ENCODE results near the gene CD82. TPM values are rescaled to one million over a fixed set of nuclear protein-coding genes. Genes with fewer than 3 reads are reported as not detected.

Gene CD82
- total and polyA plus RNA-seq, 2 donors from 2014 or later, result 59.3 to 94.4 TPM

DNA sequence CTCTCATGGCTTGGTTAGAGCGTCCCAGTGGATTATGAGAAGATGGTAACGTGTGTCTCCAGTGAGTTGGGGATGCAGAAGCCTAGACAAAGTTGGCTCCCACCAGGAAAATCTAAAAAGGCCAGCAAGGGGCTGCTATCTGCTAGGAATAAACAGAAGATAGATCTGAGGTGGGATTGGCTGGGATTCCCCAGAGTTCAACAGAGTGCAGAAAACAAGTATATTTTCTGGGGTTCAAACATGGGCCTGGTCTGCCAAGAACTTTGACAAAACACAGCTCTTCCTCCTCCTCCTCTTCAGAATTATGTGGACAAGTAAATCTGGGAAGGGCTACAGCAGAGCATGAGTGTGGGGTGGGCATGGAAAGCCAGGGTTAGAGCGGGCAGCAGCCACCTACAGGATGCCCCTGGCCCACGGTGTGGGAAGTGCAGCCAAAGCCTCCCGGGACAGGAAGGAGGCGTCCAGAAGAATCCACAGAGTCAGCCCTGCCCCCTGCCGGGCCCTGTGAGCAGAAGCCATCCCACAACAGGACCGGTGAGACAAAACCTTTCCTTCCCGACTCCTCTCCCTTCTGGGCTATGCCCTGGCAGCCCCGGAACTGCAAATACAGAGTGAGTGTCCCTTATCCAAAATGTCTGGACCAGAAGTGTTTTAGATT lies 67.1 kb downstream of the CD82 start:
- Histone ChIP-seq H3K27ac (ENCODE audit: low read depth in 2 of 2, low read length in 2 of 2) (no peak overlapping the region), H3K4me3 (ENCODE audit: low read length in 3 of 3) (no peak overlapping the region), H3K27me3 (ENCODE audit: control insufficient read depth, insufficient read depth, low read length) (no peaks in the 10 kb centered on the region), H3K4me1 (ENCODE audit: control insufficient read depth in 2 of 3, insufficient read depth in 2 of 3, low read depth in 1 of 3, low read length in 3 of 3) (peaks cover 0 to 3% (median 0%) of the 10 kb centered on the region in 3 donors), H3K36me3 (ENCODE audit: control insufficient read depth in 2 of 3, insufficient read depth in 3 of 3, low read length in 3 of 3) (no peaks in the 10 kb centered on the region), H3K9ac (ENCODE audit: low read length in 3 of 3) (no peak overlapping the region), H3K9me3 (ENCODE audit: control insufficient read depth in 2 of 3, insufficient read depth in 1 of 3, low read length in 3 of 3) (no peaks in the 10 kb centered on the region)
- FAIRE-seq (no peak), DNase-seq (peak in 3 of 5 donors; percentile 26 to 53 (median 42))
- TF ChIP-seq, protein P1, sequence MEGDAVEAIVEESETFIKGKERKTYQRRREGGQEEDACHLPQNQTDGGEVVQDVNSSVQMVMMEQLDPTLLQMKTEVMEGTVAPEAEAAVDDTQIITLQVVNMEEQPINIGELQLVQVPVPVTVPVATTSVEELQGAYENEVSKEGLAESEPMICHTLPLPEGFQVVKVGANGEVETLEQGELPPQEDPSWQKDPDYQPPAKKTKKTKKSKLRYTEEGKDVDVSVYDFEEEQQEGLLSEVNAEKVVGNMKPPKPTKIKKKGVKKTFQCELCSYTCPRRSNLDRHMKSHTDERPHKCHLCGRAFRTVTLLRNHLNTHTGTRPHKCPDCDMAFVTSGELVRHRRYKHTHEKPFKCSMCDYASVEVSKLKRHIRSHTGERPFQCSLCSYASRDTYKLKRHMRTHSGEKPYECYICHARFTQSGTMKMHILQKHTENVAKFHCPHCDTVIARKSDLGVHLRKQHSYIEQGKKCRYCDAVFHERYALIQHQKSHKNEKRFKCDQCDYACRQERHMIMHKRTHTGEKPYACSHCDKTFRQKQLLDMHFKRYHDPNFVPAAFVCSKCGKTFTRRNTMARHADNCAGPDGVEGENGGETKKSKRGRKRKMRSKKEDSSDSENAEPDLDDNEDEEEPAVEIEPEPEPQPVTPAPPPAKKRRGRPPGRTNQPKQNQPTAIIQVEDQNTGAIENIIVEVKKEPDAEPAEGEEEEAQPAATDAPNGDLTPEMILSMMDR (IDR thresholded peaks at IDR 0.05; ENCODE audit: borderline replicate concordance, extremely low read depth, insufficient read depth), result peak; percentile 34
- intact Hi-C loops (cut with DNase I), result no loop called here

DNA sequence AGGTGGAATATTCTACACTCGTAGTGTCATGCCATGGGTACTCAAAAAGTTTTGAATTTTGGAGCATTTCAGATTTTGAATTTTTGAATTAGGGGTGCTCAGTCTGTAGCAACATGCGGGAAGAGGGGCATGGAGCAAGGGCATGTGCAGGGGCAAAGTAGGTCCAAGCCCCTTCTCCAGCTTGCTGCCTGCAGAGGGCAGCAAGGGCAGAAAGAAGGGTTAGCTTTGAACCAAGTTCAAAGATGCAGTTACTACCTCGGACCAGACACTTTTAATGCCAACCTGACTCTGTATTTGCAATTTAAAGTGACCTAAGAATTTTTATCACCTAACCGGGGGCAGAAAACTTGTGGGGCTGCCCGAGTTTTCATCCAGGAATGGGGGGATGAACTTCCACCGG lies 68.2 kb downstream of the CD82 start:
- peak in 2 of 5 donors; percentile 8 to 34 for DNase-seq
- Histone ChIP-seq H3K36me3 (ENCODE audit: control insufficient read depth in 2 of 3, insufficient read depth in 3 of 3, low read length in 3 of 3) (no peaks in the 10 kb centered on the region), H3K4me3 (ENCODE audit: low read length in 3 of 3) (no peak overlapping the region), H3K27me3 (ENCODE audit: control insufficient read depth, insufficient read depth, low read length) (no peaks in the 10 kb centered on the region), H3K27ac (ENCODE audit: low read depth in 2 of 2, low read length in 2 of 2) (no peak overlapping the region), H3K9ac (ENCODE audit: low read length in 3 of 3) (no peak overlapping the region), H3K9me3 (ENCODE audit: control insufficient read depth in 2 of 3, insufficient read depth in 1 of 3, low read length in 3 of 3) (no peaks in the 10 kb centered on the region), H3K4me1 (ENCODE audit: control insufficient read depth in 2 of 3, insufficient read depth in 2 of 3, low read depth in 1 of 3, low read length in 3 of 3) (peaks cover 0 to 3% (median 0%) of the 10 kb centered on the region in 3 donors)
- TF ChIP-seq, protein P1 (IDR thresholded peaks at IDR 0.05; ENCODE audit: borderline replicate concordance, extremely low read depth, insufficient read depth), result no peak
- no peak for FAIRE-seq
- intact Hi-C loops (cut with DNase I), result no loop called here

DNA sequence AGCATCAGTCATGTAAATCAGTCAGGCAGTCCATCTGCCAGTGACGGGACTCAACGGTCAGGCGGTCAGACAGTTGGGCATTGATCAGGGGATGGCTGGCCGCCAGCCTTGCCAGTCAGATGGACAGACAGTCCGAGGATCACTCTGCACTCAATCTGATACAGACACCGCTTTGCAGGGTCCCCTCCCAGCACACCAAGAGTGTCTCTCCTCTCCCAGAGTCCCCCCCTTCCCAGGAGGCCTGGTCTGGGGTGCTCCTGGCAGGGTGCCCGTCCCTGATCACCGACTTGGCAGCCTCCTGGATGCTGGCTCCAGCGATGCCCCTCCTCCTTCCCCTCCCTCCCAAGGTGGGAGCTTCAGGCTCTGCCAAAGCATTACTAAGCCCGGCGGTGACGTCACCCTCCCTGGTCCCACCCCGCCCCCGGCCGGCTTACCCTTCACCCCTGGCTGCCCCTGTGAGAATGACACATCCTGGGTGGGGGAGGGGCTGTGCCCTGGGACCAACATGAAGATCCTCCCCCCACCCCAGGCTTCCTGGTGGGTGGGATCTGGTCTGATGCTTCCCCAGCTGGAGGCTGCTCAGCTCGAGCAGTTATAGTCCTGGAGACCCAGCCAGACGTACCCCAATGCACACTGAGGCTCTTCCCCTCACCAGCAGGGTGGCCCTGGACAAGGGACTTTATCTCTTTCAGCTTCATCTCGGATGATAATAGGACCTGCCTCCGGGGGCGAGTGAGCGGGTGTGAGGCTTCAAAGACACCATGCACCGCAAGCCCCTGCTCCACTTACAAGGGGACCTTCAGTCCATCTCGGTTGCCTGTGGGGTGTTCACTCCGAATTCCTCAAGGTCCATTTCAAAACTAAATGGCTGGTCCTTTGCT lies 69.2 kb downstream of the CD82 start:
- intact Hi-C loops (cut with DNase I), result no loop called here
- peaks cover 0 to 3% (median 0%) of the 10 kb centered on the region in 3 donors for H3K4me1 ChIP-seq (ENCODE audit: control insufficient read depth in 2 of 3, insufficient read depth in 2 of 3, low read depth in 1 of 3, low read length in 3 of 3)
- no peaks in the 10 kb centered on the region for H3K36me3 ChIP-seq (ENCODE audit: control insufficient read depth in 2 of 3, insufficient read depth in 3 of 3, low read length in 3 of 3)
- no peaks in the 10 kb centered on the region for H3K27me3 ChIP-seq (ENCODE audit: control insufficient read depth, insufficient read depth, low read length)
- H3K4me3 ChIP-seq (ENCODE audit: low read length in 3 of 3), result no peak overlapping the region
- TF ChIP-seq, protein P1 (IDR thresholded peaks at IDR 0.05; ENCODE audit: borderline replicate concordance, extremely low read depth, insufficient read depth), result no peak
- no peak overlapping the region for H3K27ac ChIP-seq (ENCODE audit: low read depth in 2 of 2, low read length in 2 of 2)
- DNase-seq, result peak; percentile 93 to 96 (median 94)
- no peak for FAIRE-seq
- no peaks in the 10 kb centered on the region for H3K9me3 ChIP-seq (ENCODE audit: control insufficient read depth in 2 of 3, insufficient read depth in 1 of 3, low read length in 3 of 3)
- H3K9ac ChIP-seq (ENCODE audit: low read length in 3 of 3), result no peak overlapping the region

Measured in kidney (tissue), 14 donors.